GM12865 (cell line): ENCODE data around the gene ENTREP1.

ENCODE experiments used
- DNase-seq: peaks from one replicate; pipeline ENCODE4 v3.0.0; 2010; ENCODE audit warnings: low read depth
- H3K4me3 ChIP-seq: 2 replicates; pipeline ENCODE4 v1.5.1; 2011; ENCODE audit warnings: mild to moderate bottlenecking, low read depth, low read length, control low read depth
- CTCF ChIP-seq: IDR thresholded peaks from 2 replicates; pipeline ENCODE4 v1.5.1; 2011; ENCODE audit warnings: low read length, control low read depth, low read depth, inconsistent platforms; ENCODE audit not compliant: insufficient read depth; ENCODE audit errors: missing control alignments

The ENTREP1 gene

GRCh38 chr9:69319324-69320025, 5.5 kb upstream of the ENTREP1 start:
- TF ChIP-seq CTCF: no peak
- DNase-seq: no peak
- no peak overlapping the region for H3K4me3 ChIP-seq

DNA sequence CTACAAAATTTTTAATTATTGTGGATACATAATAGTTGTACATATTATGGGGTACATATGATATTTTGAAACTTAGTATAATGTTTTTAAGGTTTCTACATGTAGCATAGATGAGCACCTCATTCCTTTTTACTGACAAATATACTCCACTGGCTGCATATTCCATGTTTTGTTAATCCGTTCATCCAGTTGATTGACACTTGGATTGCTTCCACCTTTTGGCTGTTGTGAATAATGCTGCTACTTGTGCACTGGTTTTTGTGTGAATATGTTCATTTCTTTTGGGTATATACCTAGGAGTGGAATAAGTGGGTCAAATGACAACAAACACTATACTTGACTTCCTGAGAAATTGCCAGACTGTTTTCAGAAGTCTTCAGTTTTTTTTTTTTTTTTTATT, 2.8 kb upstream of the ENTREP1 start:
- no peak overlapping the region for H3K4me3 ChIP-seq
- no peak for TF ChIP-seq CTCF
- no peak for DNase-seq

- no peak overlapping the region for H3K4me3 ChIP-seq
- no peak for DNase-seq
- no peak for TF ChIP-seq CTCF
Measured at GRCh38 chr9:69323861-69324260, 1.2 kb upstream of the ENTREP1 start.

DNA sequence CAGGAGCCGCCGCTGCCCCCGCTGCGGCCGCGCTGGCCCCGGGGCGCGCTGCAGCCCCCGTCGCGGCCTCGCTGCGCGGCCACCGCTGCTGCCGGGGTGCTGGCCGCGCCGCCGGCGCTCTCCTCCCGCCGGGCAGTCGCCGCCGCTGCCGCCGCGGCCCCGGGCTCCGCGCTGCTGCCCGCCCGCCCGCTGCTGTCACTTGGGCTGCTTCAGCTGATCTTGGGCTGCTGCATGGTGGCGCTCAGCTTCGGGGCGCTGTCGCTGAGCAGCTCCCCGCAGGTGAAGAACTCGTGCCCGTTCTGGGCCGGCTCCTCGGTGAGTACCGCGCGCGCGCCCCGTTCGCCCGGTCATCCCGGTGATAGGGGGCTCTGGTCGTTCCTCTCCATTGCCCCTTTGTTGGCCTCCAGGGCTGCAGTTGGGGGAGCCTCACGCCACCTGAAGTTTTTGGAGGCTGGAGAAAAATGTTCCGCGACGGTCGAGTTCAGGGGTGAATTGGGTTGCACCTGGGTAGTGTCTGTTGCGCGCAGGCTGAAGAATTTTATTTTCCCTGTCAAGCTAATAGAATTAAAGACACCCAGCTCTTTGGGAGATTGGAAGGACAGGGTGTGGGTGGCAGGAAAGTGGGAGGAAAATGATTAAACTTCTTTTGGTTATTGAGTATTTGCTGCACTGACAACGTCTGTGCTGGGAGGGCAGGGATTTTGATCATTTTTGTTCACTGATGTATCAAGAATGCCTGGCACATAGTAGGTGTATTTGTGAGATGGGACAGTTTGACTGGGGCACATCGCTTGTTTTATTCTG, 596 bp downstream of the ENTREP1 start:
- H3K4me3 ChIP-seq: no peak overlapping the region

GRCh38 chr9:69326261-69326660, 1.2 kb downstream of the ENTREP1 start:
- no peak overlapping the region for H3K4me3 ChIP-seq
- no peak for TF ChIP-seq CTCF
- no peak for DNase-seq

More for the DNA sequence above, 596 bp downstream of the ENTREP1 start:
- TF ChIP-seq CTCF: no peak
- DNase-seq: no peak

- no peak for DNase-seq
- no peak overlapping the region for H3K4me3 ChIP-seq
- TF ChIP-seq CTCF: no peak
Measured at GRCh38 chr9:69330580-69330979, 5.6 kb downstream of the ENTREP1 start.

- no peak overlapping the region for H3K4me3 ChIP-seq
- TF ChIP-seq CTCF: no peak
- DNase-seq: no peak
Measured at GRCh38 chr9:69331444-69331843, 6.4 kb downstream of the ENTREP1 start.
